Measurements from ENCODE around the gene C11orf65. TPM values are rescaled to one million over a fixed set of nuclear protein-coding genes. Genes with fewer than 3 reads are reported as not detected.
"Not testable (repeated sequence)": the region's sequence is repeated elsewhere in the genome, so short reads cannot be mapped to it uniquely, and the experiment has no call there.

Gene C11orf65
- total RNA-seq, 2 experiments from 2014 or later: 0.98 to 2.0 TPM

GRCh38 chr11:108393046-108393445, 74.3 kb downstream of the C11orf65 start:
- no peak overlapping the region for H2AFZ ChIP-seq (ENCODE audit: low read length)
- H3K36me3 ChIP-seq (ENCODE audit: insufficient read depth, low read length): no peaks in the 10 kb centered on the region
- ChIA-PET POLR2A (interaction anchor here (0.9 kb wide), 1 partner anchor 13 kb away, joined by 3 read pairs; no protein-coding TSS in a partner anchor), CTCF (ENCODE audit: unreplicated experiment) (no interaction called here)
- no peak for TF ChIP-seq CTCF (conservative IDR thresholded peaks at IDR 0.05; ENCODE audit: low read length)
- TF ChIP-seq EZH2phosphoT487 (IDR thresholded peaks at IDR 0.05; ENCODE audit: borderline replicate concordance, low read depth, low read length): no peak
- H3K4me2 ChIP-seq (ENCODE audit: low read length): no peak overlapping the region
- no peaks in the 10 kb centered on the region for H3K9me2 ChIP-seq (ENCODE audit: insufficient read depth, low read length)
- intact Hi-C loops (cut with micrococcal nuclease; ENCODE audit: unreplicated experiment): no loop called here
- H3K9me3 ChIP-seq (ENCODE audit: low read length): no peaks in the 10 kb centered on the region
- no TSS peak for BruUV-seq (replicated peaks)
- no peak overlapping the region for H3K4me3 ChIP-seq (ENCODE audit: low read depth, low read length, poor library complexity, severe bottlenecking)
- no peaks in the 10 kb centered on the region for H3K79me2 ChIP-seq (ENCODE audit: insufficient read depth, low read depth, low read length)
- no peak overlapping the region for H3K27ac ChIP-seq (ENCODE audit: low read depth, low read length, poor library complexity, severe bottlenecking)
- no peaks in the 10 kb centered on the region for H3K4me1 ChIP-seq (ENCODE audit: insufficient read depth, low read length, poor library complexity, severe bottlenecking)
- no peak for DNase-seq (ENCODE audit: low spot score)
- no peaks in the 10 kb centered on the region for H4K20me1 ChIP-seq (ENCODE audit: insufficient read depth, low read length)

GRCh38 chr11:108392353-108392752, 75.0 kb downstream of the C11orf65 start:
- CTCF ChIA-PET (ENCODE audit: unreplicated experiment): no interaction called here
- no peaks in the 10 kb centered on the region for H3K9me3 ChIP-seq (ENCODE audit: low read length)
- intact Hi-C loops (cut with micrococcal nuclease; ENCODE audit: unreplicated experiment): no loop called here
- POLR2A ChIA-PET: interaction anchor here (0.9 kb wide), 1 partner anchor 14 kb away, joined by 3 read pairs; no protein-coding TSS in a partner anchor
- no TSS peak for BruUV-seq (replicated peaks)
- TF ChIP-seq CTCF (conservative IDR thresholded peaks at IDR 0.05; ENCODE audit: low read length) (no peak), EZH2phosphoT487 (IDR thresholded peaks at IDR 0.05; ENCODE audit: borderline replicate concordance, low read depth, low read length) (no peak)
- no peaks in the 10 kb centered on the region for H4K20me1 ChIP-seq (ENCODE audit: insufficient read depth, low read length)
- no peak overlapping the region for H2AFZ ChIP-seq (ENCODE audit: low read length)
- no peak overlapping the region for H3K4me3 ChIP-seq (ENCODE audit: low read depth, low read length, poor library complexity, severe bottlenecking)
- no peaks in the 10 kb centered on the region for H3K9me2 ChIP-seq (ENCODE audit: insufficient read depth, low read length)
- H3K27ac ChIP-seq (ENCODE audit: low read depth, low read length, poor library complexity, severe bottlenecking): no peak overlapping the region
- no peaks in the 10 kb centered on the region for H3K4me1 ChIP-seq (ENCODE audit: insufficient read depth, low read length, poor library complexity, severe bottlenecking)
- H3K4me2 ChIP-seq (ENCODE audit: low read length): no peak overlapping the region
- no peak for DNase-seq (ENCODE audit: low spot score)
- no peaks in the 10 kb centered on the region for H3K36me3 ChIP-seq (ENCODE audit: insufficient read depth, low read length)
- no peaks in the 10 kb centered on the region for H3K79me2 ChIP-seq (ENCODE audit: insufficient read depth, low read depth, low read length)

- Histone ChIP-seq H2AFZ (ENCODE audit: low read length) (no peak overlapping the region), H3K9me2 (ENCODE audit: insufficient read depth, low read length) (no peaks in the 10 kb centered on the region), H3K79me2 (ENCODE audit: insufficient read depth, low read depth, low read length) (no peaks in the 10 kb centered on the region), H3K4me1 (ENCODE audit: insufficient read depth, low read length, poor library complexity, severe bottlenecking) (no peaks in the 10 kb centered on the region), H4K20me1 (ENCODE audit: insufficient read depth, low read length) (no peaks in the 10 kb centered on the region), H3K36me3 (ENCODE audit: insufficient read depth, low read length) (no peaks in the 10 kb centered on the region), H3K4me2 (ENCODE audit: low read length) (no peak overlapping the region), H3K4me3 (ENCODE audit: low read depth, low read length, poor library complexity, severe bottlenecking) (no peak overlapping the region), H3K9me3 (ENCODE audit: low read length) (no peaks in the 10 kb centered on the region), H3K27ac (ENCODE audit: low read depth, low read length, poor library complexity, severe bottlenecking) (no peak overlapping the region)
- POLR2A ChIA-PET: no interaction called here
- no TSS peak for BruUV-seq (replicated peaks)
- DNase-seq (ENCODE audit: low spot score): no peak
- CTCF ChIA-PET (ENCODE audit: unreplicated experiment): no interaction called here
- intact Hi-C loops (cut with micrococcal nuclease; ENCODE audit: unreplicated experiment): no loop called here
- no peak for TF ChIP-seq CTCF (conservative IDR thresholded peaks at IDR 0.05; ENCODE audit: low read length)
- TF ChIP-seq EZH2phosphoT487 (IDR thresholded peaks at IDR 0.05; ENCODE audit: borderline replicate concordance, low read depth, low read length): no peak
Observed at GRCh38 chr11:108388576-108388975, 78.8 kb downstream of the C11orf65 start.

GRCh38 chr11:108373505-108373904, 93.8 kb downstream of the C11orf65 start:
- H4K20me1 ChIP-seq (ENCODE audit: insufficient read depth, low read length); H3K4me1 ChIP-seq (ENCODE audit: insufficient read depth, low read length, poor library complexity, severe bottlenecking); H3K4me3 ChIP-seq (ENCODE audit: low read depth, low read length, poor library complexity, severe bottlenecking); H3K4me2 ChIP-seq (ENCODE audit: low read length); POLR2A ChIA-PET; DNase-seq (ENCODE audit: low spot score); intact Hi-C loops (cut with micrococcal nuclease; ENCODE audit: unreplicated experiment); H2AFZ ChIP-seq (ENCODE audit: low read length); H3K79me2 ChIP-seq (ENCODE audit: insufficient read depth, low read depth, low read length); H3K9me3 ChIP-seq (ENCODE audit: low read length); CTCF ChIA-PET (ENCODE audit: unreplicated experiment); H3K9me2 ChIP-seq (ENCODE audit: insufficient read depth, low read length); H3K27ac ChIP-seq (ENCODE audit: low read depth, low read length, poor library complexity, severe bottlenecking); BruUV-seq (replicated peaks): not testable (repeated sequence)
- peaks cover 25% of the 10 kb centered on the region for H3K36me3 ChIP-seq (ENCODE audit: insufficient read depth, low read length)

All from OCI-LY7 (cell line).